K562 (cell line): Measurements from ENCODE around the gene COL20A1. TPM values are rescaled to one million over a fixed set of nuclear protein-coding genes. Genes with fewer than 3 reads are reported as not detected.

Source experiments
- CTCF ChIP-seq, 3 experiments: IDR thresholded peaks in 2 of 3; conservative IDR thresholded peaks in 1 of 3; 2 replicates each; pipeline ENCODE4 v1.5.1; 2011 to 2012; ENCODE audit warnings: low read length in 3 of 3, mild to moderate bottlenecking in 3 of 3, control low read depth in 2 of 3, improper control_type of control experiment in 1 of 3, inconsistent platforms in 1 of 3, low read depth in 1 of 3, mixed read lengths in 1 of 3, moderate library complexity in 1 of 3; ENCODE audit not compliant: insufficient read depth in 2 of 3
- CTCFL ChIP-seq: IDR thresholded peaks from 2 replicates; pipeline ENCODE4 v1.6.1; 2011; ENCODE audit warnings: borderline replicate concordance, low read depth, mild to moderate bottlenecking, moderate library complexity, low read length; ENCODE audit not compliant: insufficient read depth, poor library complexity, severe bottlenecking
- E2F3 ChIP-seq: fragments of 250-450 bp; sonication (Bioruptor Pico); IDR thresholded peaks from 2 replicates; pipeline ENCODE4 v1.4.0; 2020; ENCODE audit warnings: mild to moderate bottlenecking
- ELK1 ChIP-seq: sonication (generic); formaldehyde crosslinking; IDR thresholded peaks from 2 replicates; pipeline ENCODE4 v1.8.1; 2022; ENCODE audit warnings: missing genetic modification reagents
- FOXJ2 ChIP-seq: fragments of 200-800 bp; sonication (Bioruptor generic); IDR thresholded peaks from 2 replicates; pipeline ENCODE4 v1.6.1; 2016; ENCODE audit warnings: missing genetic modification characterization, missing compliant biosample characterization
- GABPB2 ChIP-seq: fragments of 250-450 bp; sonication (Bioruptor Pico); conservative IDR thresholded peaks from 2 replicates; pipeline ENCODE4 v1.5.1; 2021; ENCODE audit warnings: mild to moderate bottlenecking
- L3MBTL2 ChIP-seq: fragments of 450-650 bp; IDR thresholded peaks from 2 replicates; pipeline ENCODE4 v1.6.1; 2016; ENCODE audit warnings: mild to moderate bottlenecking, moderate library complexity
- NFE2L1 ChIP-seq: fragments of 450-650 bp; IDR thresholded peaks from 2 replicates; pipeline ENCODE4 v1.6.1; 2016; ENCODE audit warnings: missing genetic modification characterization, low read depth, mild to moderate bottlenecking, missing compliant biosample characterization, moderate library complexity, borderline replicate concordance
- PRDM10 ChIP-seq: fragments of 450-650 bp; IDR thresholded peaks from 2 replicates; pipeline ENCODE4 v1.6.1; 2018; ENCODE audit not compliant: partially characterized antibody
- SFPQ ChIP-seq: fragments of 200-400 bp; formaldehyde crosslinking; IDR thresholded peaks from 2 replicates; pipeline ENCODE4 v1.6.1; 2017; ENCODE audit warnings: mild to moderate bottlenecking, low read depth, low read length, moderate library complexity
- THRAP3 ChIP-seq: fragments of 450-650 bp; IDR thresholded peaks from 2 replicates; pipeline ENCODE4 v1.6.1; 2016; ENCODE audit warnings: mild to moderate bottlenecking, inconsistent platforms, borderline replicate concordance
- USF1 ChIP-seq: sonication (generic); formaldehyde crosslinking; IDR thresholded peaks from 2 replicates; pipeline ENCODE4 v1.9.0; 2022; ENCODE audit warnings: mild to moderate bottlenecking, missing genetic modification reagents
- ZNF140 ChIP-seq: fragments of 250-450 bp; sonication (Bioruptor Pico); IDR thresholded peaks from 2 replicates; pipeline ENCODE4 v1.8.0; 2021; ENCODE audit warnings: moderate library complexity, mild to moderate bottlenecking, inconsistent platforms
- ZNF830 ChIP-seq: fragments of 250-450 bp; sonication (Bioruptor Pico); IDR thresholded peaks from 2 replicates; pipeline ENCODE4 v1.5.0; 2021; ENCODE audit warnings: mild to moderate bottlenecking
- polyA plus RNA-seq, 8 experiments: library from polyadenylated mRNA; depleted of rRNA in 4 of 8; stranded (reverse) in 5 of 8; unstranded in 3 of 8; fragments of >200 nt; fragmentation: Nextera tagmentation in 2 of 8; fragmentation: Illumina TruSeq in 1 of 8; extraction: Ambion mirVana in 2 of 8; extraction: Trizol in 1 of 8; gene quantifications; 2 replicates each; pipeline versions ENCODE4 v1.2.1 to v1.2.3, GENCODE V29; 2011 to 2014; ENCODE audit warnings: inconsistent platforms in 1 of 8, missing spikeins in 1 of 8
- total RNA-seq, 7 experiments: library from RNA; depleted of rRNA in 6 of 7; stranded (reverse); fragments of >200 nt in 6 of 7; fragmentation: Illumina TruSeq in 2 of 7; extraction: Trizol in 2 of 7; gene quantifications; 2 replicates each; pipeline versions ENCODE4 v1.2.1 to v1.2.3, GENCODE V29; 2011 to 2021; ENCODE audit warnings: low replicate concordance in 1 of 7

The COL20A1 gene
- total and polyA plus RNA-seq, 9 of the 15 experiments (the other 6 are each of a cell fraction or from before 2014, with no cell fraction given) = not detected

GRCh38 chr20:63290677-63291472 is 2.1 kb upstream of the COL20A1 start (continued):
- peak; percentile 64 to 83 (median 79) for TF ChIP-seq CTCF (IDR thresholded peaks at IDR 0.05 in 2 of 3, conservative IDR thresholded peaks at IDR 0.05 in 1 of 3; ENCODE audit: insufficient read depth in 2 of 3, low read depth in 1 of 3, low read length in 3 of 3)
- TF ChIP-seq CTCFL = peak; percentile 34
- TF ChIP-seq ZNF830 (CRISPR knock-in tag) = no peak
- TF ChIP-seq THRAP3 = no peak
- peak; percentile 58 for TF ChIP-seq L3MBTL2
- TF ChIP-seq E2F3 (CRISPR knock-in tag) = no peak
- peak; percentile 66 for TF ChIP-seq PRDM10
- no peak for TF ChIP-seq FOXJ2 (tag)
- no peak for TF ChIP-seq GABPB2
- TF ChIP-seq ELK1 (CRISPR knock-in tag) = no peak
- no peak for TF ChIP-seq ZNF140 (CRISPR knock-in tag)
- no peak for TF ChIP-seq NFE2L1 (tag)
- TF ChIP-seq USF1 (CRISPR knock-in tag) = peak; percentile 66
- no peak for TF ChIP-seq SFPQ
